Endothelial cell of umbilical vein (primary cell): ENCODE measurements around the gene CDC5L. TPM values are rescaled to one million over a fixed set of nuclear protein-coding genes. Genes with fewer than 3 reads are reported as not detected.

Experiments used
- BruUV-seq: library from RNA; stranded (reverse); fragments of 400-500 nt; replicated peaks from 2 replicates; lab custom pipeline; 2021; lab: Mats Ljungman, UMichigan
- CTCF ChIA-PET: fragments of 300-600, 350-600 bp; sonication (Branson Sonifier 250); formaldehyde crosslinking; loops from one replicate; lab custom pipeline; 2021; ENCODE audit warnings: antibody characterized with exemption, inconsistent platforms; lab: Charles Lee
- POLR2A ChIA-PET: fragments of 300-600, 350-600 bp; sonication (Branson Sonifier 250); formaldehyde crosslinking; loops from one replicate; lab custom pipeline; 2021; ENCODE audit warnings: antibody characterized with exemption, inconsistent platforms; lab: Charles Lee
- DNase-seq: peaks from one replicate; pipeline ENCODE4 v3.0.0-alpha.2; 2011; ENCODE audit warnings: low read depth, low spot score
- FAIRE-seq: peaks from 2 replicates; lab custom pipeline; 2011; peaks lifted over from hg19 to GRCh38; lab: Jason Lieb, UNC
- H2AFZ ChIP-seq: 2 replicates; pipeline ENCODE4 v1.6.0; 2012; ENCODE audit warnings: low read depth, low read length, control low read depth, inconsistent platforms
- H3K27ac ChIP-seq: 2 replicates; pipeline ENCODE4 v1.5.1; 2011; ENCODE audit warnings: low read depth, mild to moderate bottlenecking, control low read depth, low read length, moderate library complexity; ENCODE audit not compliant: insufficient read depth
- H3K27me3 ChIP-seq, 2 experiments: 2 replicates each; pipeline versions ENCODE4 v1.6.0 to v1.6.1; 2011; ENCODE audit warnings: low read length in 2 of 2, mixed read lengths in 1 of 2; ENCODE audit not compliant: control insufficient read depth in 2 of 2, insufficient read depth in 2 of 2
- H3K36me3 ChIP-seq, 2 experiments: 2 replicates in 1 of 2; 3 replicates in 1 of 2; pipeline ENCODE4 v1.5.1; 2011; ENCODE audit warnings: low read length in 2 of 2, mild to moderate bottlenecking in 1 of 2, moderate library complexity in 1 of 2; ENCODE audit not compliant: control insufficient read depth in 2 of 2, insufficient read depth in 2 of 2; ENCODE audit errors: extremely low read depth in 1 of 2
- H3K4me1 ChIP-seq: 3 replicates; pipeline ENCODE4 v1.5.1; 2011; ENCODE audit warnings: mild to moderate bottlenecking, low read length; ENCODE audit not compliant: control insufficient read depth, insufficient read depth; ENCODE audit errors: extremely low read depth
- H3K4me2 ChIP-seq: 2 replicates; pipeline ENCODE4 v1.6.1; 2011; ENCODE audit warnings: low read length, control low read depth, mixed read lengths; ENCODE audit not compliant: insufficient read depth
- H3K4me3 ChIP-seq, 3 experiments: fragments of 200-600 bp in 1 of 3; sonication (generic), shearing (Covaris generic) in 1 of 3; replicated peaks in 1 of 3; 2 replicates each; pipeline ENCODE4 v1.5.1; 2011 to 2016; ENCODE audit warnings: control low read depth in 3 of 3, low read length in 3 of 3, mild to moderate bottlenecking in 2 of 3, inconsistent platforms in 1 of 3, low read depth in 1 of 3, moderate library complexity in 1 of 3; ENCODE audit not compliant: insufficient read depth in 1 of 3
- H3K79me2 ChIP-seq: 2 replicates; pipeline ENCODE4 v1.6.0; 2012; ENCODE audit warnings: low read length, inconsistent platforms; ENCODE audit not compliant: control insufficient read depth, insufficient read depth
- H3K9ac ChIP-seq: replicated peaks from 2 replicates; pipeline ENCODE3; 2011; ENCODE audit warnings: low read length, control low read depth; ENCODE audit not compliant: insufficient read depth; ENCODE audit errors: extremely low read depth
- H3K9me1 ChIP-seq: replicated peaks from 3 replicates; pipeline ENCODE4 v1.6.0; 2011; ENCODE audit warnings: mild to moderate bottlenecking, low read length; ENCODE audit not compliant: control insufficient read depth, insufficient read depth; ENCODE audit errors: extremely low read depth
- H3K9me3 ChIP-seq: replicated peaks from 2 replicates; pipeline ENCODE4 v1.5.1; 2012; ENCODE audit warnings: low read length, inconsistent platforms; ENCODE audit not compliant: control insufficient read depth, insufficient read depth
- H4K20me1 ChIP-seq: replicated peaks from 2 replicates; pipeline ENCODE3; 2011; ENCODE audit warnings: mild to moderate bottlenecking, low read length; ENCODE audit not compliant: control insufficient read depth, insufficient read depth; ENCODE audit errors: extremely low read depth
- CTCF ChIP-seq, 2 donors: IDR thresholded peaks; 1 replicate in 1 of 2; 2 replicates in 1 of 2; pipeline ENCODE4 v1.5.1; 2011; ENCODE audit warnings: low read length in 2 of 2, mild to moderate bottlenecking in 2 of 2, moderate library complexity in 2 of 2, control low read depth in 1 of 2, inconsistent platforms in 1 of 2, low read depth in 1 of 2; ENCODE audit not compliant: insufficient read depth in 1 of 2; ENCODE audit errors: extremely low read depth in 1 of 2
- EZH2 ChIP-seq: IDR thresholded peaks from 2 replicates; pipeline ENCODE4 v1.6.1; 2012; ENCODE audit warnings: borderline replicate concordance, low read depth, mild to moderate bottlenecking, moderate library complexity, low read length, inconsistent platforms; ENCODE audit not compliant: severe bottlenecking
- FOS ChIP-seq: IDR thresholded peaks from 2 replicates; pipeline ENCODE4 v1.6.1; 2011; ENCODE audit warnings: mild to moderate bottlenecking, low read length, moderate library complexity, borderline replicate concordance; ENCODE audit not compliant: insufficient read depth
- GATA2 ChIP-seq: IDR thresholded peaks from 2 replicates; pipeline ENCODE4 v1.7.0; 2011; ENCODE audit warnings: low read depth, mild to moderate bottlenecking, moderate library complexity, mixed read lengths, low read length; ENCODE audit not compliant: insufficient read length, insufficient read depth
- JUN ChIP-seq: IDR thresholded peaks from 2 replicates; pipeline ENCODE4 v1.6.1; 2011; ENCODE audit warnings: borderline replicate concordance, low read depth; ENCODE audit not compliant: insufficient read length, insufficient read depth
- MAX ChIP-seq: IDR thresholded peaks from 2 replicates; pipeline ENCODE4 v1.6.1; 2011; ENCODE audit not compliant: insufficient read depth, insufficient read length
- MYC ChIP-seq: IDR thresholded peaks from one replicate; pipeline ENCODE4 v1.6.1; 2011; ENCODE audit warnings: mild to moderate bottlenecking, low read depth, low read length
- POLR2A ChIP-seq: IDR thresholded peaks from 2 replicates; pipeline ENCODE4 v1.6.1; 2012; ENCODE audit warnings: low read depth, mild to moderate bottlenecking, control low read depth, low read length
- POLR2AphosphoS5 ChIP-seq: IDR thresholded peaks from 2 replicates; pipeline ENCODE4 v1.6.1; 2012; ENCODE audit warnings: low read depth, mild to moderate bottlenecking, control low read depth, low read length, moderate library complexity; ENCODE audit not compliant: insufficient read depth
- dilution Hi-C: fragments of 300-500 bp; cut with MboI; formaldehyde crosslinking; loops from one replicate; pipeline ENCODE4 v1.15.0; 2019; ENCODE audit warnings: low sequenced_read_pairs; ENCODE audit not compliant: extremely low pct_ligation_motif_present
- intact Hi-C: fragments of 100-400 bp; cut with micrococcal nuclease; formaldehyde crosslinking; loops from one replicate; pipeline ENCODE4 v1.10.0; 2022
- polyA plus RNA-seq, 4 experiments: library from polyadenylated mRNA; depleted of rRNA in 3 of 4; stranded (reverse) in 3 of 4; unstranded in 1 of 4; fragments of >200 nt; gene quantifications; 2 replicates each; pipeline versions ENCODE4 v1.2.1 to v1.2.3, GENCODE V29; 2011 to 2012; ENCODE audit warnings: missing spikeins in 1 of 4
- total RNA-seq: library from RNA; stranded (reverse); gene quantifications from 2 replicates; pipeline ENCODE4 v1.2.3, GENCODE V29; 2021

CDC5L gene
- total and polyA plus RNA-seq, 2 donors (not counting 3 experiments of a cell fraction or from before 2014, with no cell fraction given) = 6.9 to 24.6 TPM

- no peaks in the 10 kb centered on the region for H3K27me3 ChIP-seq
- CTCF ChIA-PET = interaction anchor here (0.9 to 6.4 kb wide), 4 partner anchors 15 to 28 kb away, joined by 3 to 68 read pairs (median 6); no protein-coding TSS in a partner anchor
- H2AFZ ChIP-seq = no peak overlapping the region
- H3K36me3 ChIP-seq = no peaks in the 10 kb centered on the region
- H3K9me3 ChIP-seq = no peaks in the 10 kb centered on the region
- peaks cover 23% of the 10 kb centered on the region for H3K4me1 ChIP-seq
- POLR2A ChIA-PET = no interaction called here
- no peak overlapping the region for H3K4me3 ChIP-seq
- TF ChIP-seq POLR2A (no peak), FOS (no peak), EZH2 (no peak), MYC (no peak), JUN (no peak), CTCF (IDR thresholded peaks at IDR 0.05; ENCODE audit: extremely low read depth in 1 of 2, insufficient read depth in 1 of 2, low read depth in 1 of 2, low read length in 2 of 2) (no peak), MAX (no peak), POLR2AphosphoS5 (no peak), GATA2 (no peak)
- no TSS peak for BruUV-seq
- intact Hi-C loops = no loop called here
- no peaks in the 10 kb centered on the region for H3K79me2 ChIP-seq
- no peaks in the 10 kb centered on the region for H4K20me1 ChIP-seq
- H3K9me1 ChIP-seq = no peaks in the 10 kb centered on the region
- H3K4me2 ChIP-seq = no peak overlapping the region
- no peak overlapping the region for H3K9ac ChIP-seq
- dilution Hi-C loops = no loop called here
- FAIRE-seq (no peak), DNase-seq (no peak)
- no peak overlapping the region for H3K27ac ChIP-seq
Observed at GRCh38 chr6:44493593-44493992, 106.1 kb downstream of the CDC5L start.
